NCI-H2227 (cell line): ENCODE measurements around the gene C15orf40.
"Not testable (repeated sequence)": the region's sequence is repeated elsewhere in the genome, so short reads cannot be mapped to it uniquely, and the experiment has no call there.

ENCODE experiments used
- DNase-seq: peaks from one replicate; lab custom pipeline; 2025; ENCODE audit not compliant: unreplicated experiment; lab: John Stamatoyannopoulos, UW

The C15orf40 gene

GRCh38 chr15:83011271-83012075, at the start of gene C15orf40:
TSS of gene C15orf40 (minus strand) at chr15:83011639. CDS start at chr15:83011607, 32 bp downstream.
- DNase-seq: peak; percentile 91

GRCh38 chr15:83057696-83058376, 46.4 kb upstream of the C15orf40 start:
- no peak for DNase-seq

GRCh38 chr15:83057002-83057401, 45.6 kb upstream of the C15orf40 start:
- DNase-seq: no peak

- no peak for DNase-seq
Observed at GRCh38 chr15:83053151-83053550, 41.7 kb upstream of the C15orf40 start.

GRCh38 chr15:83046558-83047127, 35.2 kb upstream of the C15orf40 start:
- DNase-seq: no peak

- DNase-seq: no peak
Observed at GRCh38 chr15:83044156-83044555, 32.7 kb upstream of the C15orf40 start.

GRCh38 chr15:83039206-83039605, 27.8 kb upstream of the C15orf40 start:
- no peak for DNase-seq

- no peak for DNase-seq
Observed at GRCh38 chr15:83036253-83036652, 24.8 kb upstream of the C15orf40 start.

- not testable (repeated sequence) for DNase-seq
Observed at GRCh38 chr15:83031234-83031633, 19.8 kb upstream of the C15orf40 start.

GRCh38 chr15:83030021-83030420, 18.6 kb upstream of the C15orf40 start:
- no peak for DNase-seq

- no peak for DNase-seq
Observed at GRCh38 chr15:83018436-83018835, 7.0 kb upstream of the C15orf40 start.

GRCh38 chr15:83016906-83017305, 5.5 kb upstream of the C15orf40 start:
- DNase-seq: no peak

GRCh38 chr15:83015361-83015760, 3.9 kb upstream of the C15orf40 start:
- DNase-seq: no peak

- DNase-seq: peak; percentile 4
Observed at GRCh38 chr15:83014205-83014653, 2.8 kb upstream of the C15orf40 start.

GRCh38 chr15:83012636-83013035, 1.2 kb upstream of the C15orf40 start:
- no peak for DNase-seq

- peak; percentile 29 for DNase-seq
Observed at GRCh38 chr15:83012076-83012426, 612 bp upstream of the C15orf40 start.

- DNase-seq: peak; percentile 74
Observed at GRCh38 chr15:83010709-83011270, 649 bp downstream of the C15orf40 start.

- DNase-seq: not testable (repeated sequence)
Observed at GRCh38 chr15:83000672-83001031, 10.8 kb downstream of the C15orf40 start.

GRCh38 chr15:82999905-83000671, 11.4 kb downstream of the C15orf40 start:
- DNase-seq: peak; percentile 33

GRCh38 chr15:82999426-82999825, 12.0 kb downstream of the C15orf40 start:
- no peak for DNase-seq

- no peak for DNase-seq
Observed at GRCh38 chr15:82995938-82996337, 15.5 kb downstream of the C15orf40 start.
